HUES48 (cell line): Measurements from ENCODE around the gene C10orf71.

Source experiments
- H3K27ac ChIP-seq: one replicate; pipeline ENCODE4 v1.7.0; 2013; ENCODE audit warnings: low read depth, low read length, inconsistent platforms
- H3K27me3 ChIP-seq: 2 replicates; pipeline ENCODE4 v1.6.1; 2013; ENCODE audit warnings: mild to moderate bottlenecking, low read length; ENCODE audit not compliant: control insufficient read depth, insufficient read depth
- H3K36me3 ChIP-seq: 2 replicates; pipeline ENCODE4 v1.6.1; 2013; ENCODE audit warnings: low read length; ENCODE audit not compliant: control insufficient read depth, insufficient read depth
- H3K4me1 ChIP-seq: 2 replicates; pipeline ENCODE4 v1.6.1; 2013; ENCODE audit warnings: mild to moderate bottlenecking, low read length; ENCODE audit not compliant: control insufficient read depth, insufficient read depth
- H3K4me3 ChIP-seq: 2 replicates; pipeline ENCODE4 v1.5.1; 2013; ENCODE audit warnings: mild to moderate bottlenecking, low read depth, low read length
- H3K9ac ChIP-seq: 2 replicates; pipeline ENCODE4 v1.6.1; 2013; ENCODE audit warnings: mild to moderate bottlenecking, low read depth, low read length, moderate library complexity
- H3K9me3 ChIP-seq: 2 replicates; pipeline ENCODE4 v1.6.1; 2013; ENCODE audit warnings: low read length; ENCODE audit not compliant: control insufficient read depth, insufficient read depth

Gene C10orf71

DNA sequence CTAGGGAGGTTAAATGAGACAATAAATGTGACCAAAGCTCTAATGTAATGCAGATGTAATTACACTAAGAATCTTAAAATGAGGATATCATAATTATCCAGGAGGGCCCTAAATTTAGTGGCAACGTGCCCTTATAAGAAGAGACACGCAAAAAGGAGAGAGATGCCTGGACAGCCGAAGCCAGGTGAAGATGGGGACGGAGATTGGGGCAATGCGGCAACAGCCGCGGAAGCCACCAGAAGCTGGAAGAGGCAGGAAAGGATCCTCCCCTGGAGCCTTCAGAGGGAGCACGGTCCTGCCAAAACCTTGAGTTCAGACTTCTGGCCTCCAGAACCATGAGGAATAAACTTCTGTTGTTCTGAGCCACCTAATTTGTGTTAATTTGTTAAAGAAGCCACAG, 25.3 kb upstream of the C10orf71 start:
- Histone ChIP-seq H3K27ac (no peak overlapping the region), H3K9ac (no peak overlapping the region), H3K27me3 (no peaks in the 10 kb centered on the region), H3K4me1 (no peaks in the 10 kb centered on the region), H3K4me3 (no peak overlapping the region), H3K9me3 (no peaks in the 10 kb centered on the region), H3K36me3 (no peaks in the 10 kb centered on the region)

- Histone ChIP-seq H3K9me3 (no peaks in the 10 kb centered on the region), H3K36me3 (no peaks in the 10 kb centered on the region), H3K27me3 (no peaks in the 10 kb centered on the region), H3K4me1 (no peaks in the 10 kb centered on the region), H3K27ac (no peak overlapping the region), H3K9ac (no peak overlapping the region), H3K4me3 (no peak overlapping the region)
These were observed 24.1 kb upstream of the C10orf71 start for GRCh38 chr10:49274886-49275285.

GRCh38 chr10:49275896-49276295, 23.1 kb upstream of the C10orf71 start:
- Histone ChIP-seq H3K4me1 (no peaks in the 10 kb centered on the region), H3K4me3 (no peak overlapping the region), H3K9ac (no peak overlapping the region), H3K27ac (no peak overlapping the region), H3K9me3 (no peaks in the 10 kb centered on the region), H3K36me3 (no peaks in the 10 kb centered on the region), H3K27me3 (no peaks in the 10 kb centered on the region)

GRCh38 chr10:49276596-49276995, 22.4 kb upstream of the C10orf71 start:
- no peaks in the 10 kb centered on the region for H3K27me3 ChIP-seq
- no peaks in the 10 kb centered on the region for H3K9me3 ChIP-seq
- no peak overlapping the region for H3K9ac ChIP-seq
- H3K36me3 ChIP-seq, result no peaks in the 10 kb centered on the region
- no peak overlapping the region for H3K4me3 ChIP-seq
- no peaks in the 10 kb centered on the region for H3K4me1 ChIP-seq
- H3K27ac ChIP-seq, result no peak overlapping the region

GRCh38 chr10:49277973-49278372, 21.0 kb upstream of the C10orf71 start:
- Histone ChIP-seq H3K36me3 (no peaks in the 10 kb centered on the region), H3K4me3 (no peak overlapping the region), H3K9me3 (no peaks in the 10 kb centered on the region), H3K27me3 (no peaks in the 10 kb centered on the region), H3K9ac (no peak overlapping the region), H3K27ac (no peak overlapping the region), H3K4me1 (no peaks in the 10 kb centered on the region)

- Histone ChIP-seq H3K27ac (no peak overlapping the region), H3K27me3 (no peaks in the 10 kb centered on the region), H3K9me3 (no peaks in the 10 kb centered on the region), H3K9ac (no peak overlapping the region), H3K36me3 (no peaks in the 10 kb centered on the region), H3K4me3 (no peak overlapping the region), H3K4me1 (no peaks in the 10 kb centered on the region)
These were observed 20.4 kb upstream of the C10orf71 start for GRCh38 chr10:49278497-49278981.

GRCh38 chr10:49279015-49279880, 19.7 kb upstream of the C10orf71 start:
- Histone ChIP-seq H3K27me3 (no peaks in the 10 kb centered on the region), H3K9me3 (no peaks in the 10 kb centered on the region), H3K9ac (no peak overlapping the region), H3K27ac (no peak overlapping the region), H3K4me3 (no peak overlapping the region), H3K4me1 (no peaks in the 10 kb centered on the region), H3K36me3 (no peaks in the 10 kb centered on the region)

DNA sequence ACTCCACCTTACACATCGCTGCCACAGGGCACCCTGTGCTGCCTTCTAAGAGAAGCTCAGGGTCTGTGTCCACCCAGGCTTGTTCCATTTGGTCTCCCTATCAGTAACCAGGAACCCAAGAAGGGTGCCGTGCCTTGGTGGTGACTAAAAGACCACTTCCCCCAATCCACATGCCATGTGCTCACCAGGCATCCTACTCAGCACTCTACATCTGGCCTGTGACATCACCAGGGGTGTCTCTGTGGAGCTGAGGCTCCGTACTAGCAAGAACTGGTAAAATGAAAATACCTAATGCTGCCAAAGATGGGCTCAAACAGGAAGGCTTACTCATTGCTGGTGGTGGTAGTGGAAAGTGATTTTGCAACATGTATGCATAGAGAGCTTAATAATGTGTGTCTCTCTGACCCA, 19.0 kb upstream of the C10orf71 start:
- no peak overlapping the region for H3K27ac ChIP-seq
- H3K36me3 ChIP-seq, result no peaks in the 10 kb centered on the region
- H3K4me1 ChIP-seq, result no peaks in the 10 kb centered on the region
- no peaks in the 10 kb centered on the region for H3K27me3 ChIP-seq
- H3K9ac ChIP-seq, result no peak overlapping the region
- no peak overlapping the region for H3K4me3 ChIP-seq
- H3K9me3 ChIP-seq, result no peaks in the 10 kb centered on the region

- H3K9me3 ChIP-seq, result no peaks in the 10 kb centered on the region
These were observed 17.5 kb upstream of the C10orf71 start for GRCh38 chr10:49281461-49281860.

GRCh38 chr10:49282306-49282705, 16.7 kb upstream of the C10orf71 start:
- H3K4me1 ChIP-seq, result no peaks in the 10 kb centered on the region
- no peaks in the 10 kb centered on the region for H3K36me3 ChIP-seq
- no peaks in the 10 kb centered on the region for H3K27me3 ChIP-seq
- H3K9ac ChIP-seq, result no peak overlapping the region
- H3K4me3 ChIP-seq, result no peak overlapping the region
- H3K27ac ChIP-seq, result no peak overlapping the region
- H3K9me3 ChIP-seq, result no peaks in the 10 kb centered on the region

More at GRCh38 chr10:49281461-49281860, 17.5 kb upstream of the C10orf71 start:
- H3K36me3 ChIP-seq, result no peaks in the 10 kb centered on the region
- no peak overlapping the region for H3K27ac ChIP-seq
- no peak overlapping the region for H3K9ac ChIP-seq
- no peaks in the 10 kb centered on the region for H3K27me3 ChIP-seq
- no peaks in the 10 kb centered on the region for H3K4me1 ChIP-seq
- no peak overlapping the region for H3K4me3 ChIP-seq

GRCh38 chr10:49282879-49283341, 16.1 kb upstream of the C10orf71 start:
- no peak overlapping the region for H3K27ac ChIP-seq
- no peaks in the 10 kb centered on the region for H3K9me3 ChIP-seq
- H3K4me1 ChIP-seq, result no peaks in the 10 kb centered on the region
- no peak overlapping the region for H3K9ac ChIP-seq
- no peaks in the 10 kb centered on the region for H3K27me3 ChIP-seq
- H3K36me3 ChIP-seq, result no peaks in the 10 kb centered on the region
- H3K4me3 ChIP-seq, result no peak overlapping the region
